Measurements from ENCODE around the gene CAMK1G. TPM values are rescaled to one million over a fixed set of nuclear protein-coding genes. Genes with fewer than 3 reads are reported as not detected.

CAMK1G gene
- total RNA-seq, 1 experiment from 2014 or later, result not detected

DNA sequence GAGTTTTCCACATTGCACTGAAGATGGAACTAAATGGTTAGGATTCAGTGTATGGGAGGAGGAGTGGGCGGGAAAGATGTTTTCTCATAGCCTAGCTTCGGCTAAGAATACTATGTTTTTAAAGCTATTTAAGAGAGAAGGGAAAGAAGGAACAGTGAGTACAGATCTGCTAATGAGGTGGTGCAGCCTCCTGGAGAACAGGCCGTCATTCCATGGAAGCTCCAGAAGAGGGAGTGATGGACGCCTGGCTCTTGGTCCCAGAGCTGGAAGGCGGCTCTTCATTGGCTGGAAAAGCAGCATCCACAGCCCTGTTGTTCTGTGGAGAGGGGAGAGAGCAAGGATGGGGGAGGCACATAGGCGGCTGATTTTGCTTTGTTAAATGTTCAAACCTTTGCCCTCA is 6.9 kb downstream of the CAMK1G start:
- ATAC-seq (peak; percentile 88), DNase-seq (ENCODE audit: low read depth, low spot score) (no peak)
- Histone ChIP-seq H3K4me2 (ENCODE audit: low read length) (no peak overlapping the region), H3K27ac (ENCODE audit: low read depth, low read length) (no peak overlapping the region), H3K4me1 (ENCODE audit: control insufficient read depth in 1 of 2, insufficient read depth in 2 of 2, low read length in 2 of 2) (peaks cover 6 to 9% of the 10 kb centered on the region in 2 experiments; a peak in 3 of 4 replicates), H3K4me3 (replicated peaks in 1 of 2; ENCODE audit: low read depth in 1 of 2, low read length in 2 of 2) (no peak overlapping the region), H3K9me2 (ENCODE audit: insufficient read depth) (no peaks in the 10 kb centered on the region), H3K9ac (ENCODE audit: low read length) (no peak overlapping the region), H2AFZ (ENCODE audit: low read depth, low read length, poor library complexity, severe bottlenecking) (no peak overlapping the region), H3K9me3 (ENCODE audit: control insufficient read depth in 1 of 2, insufficient read depth in 1 of 2, low read depth in 1 of 2, low read length in 2 of 2) (no peaks in the 10 kb centered on the region), H4K20me1 (ENCODE audit: insufficient read depth) (no peaks in the 10 kb centered on the region), H3K79me2 (ENCODE audit: insufficient read depth, low read length) (no peaks in the 10 kb centered on the region), H3K27me3 (ENCODE audit: insufficient read depth, low read length) (no peaks in the 10 kb centered on the region; the same call in 1 of the 2 replicates), H3K36me3 (ENCODE audit: control insufficient read depth in 1 of 2, insufficient read depth in 2 of 2, low read length in 2 of 2) (no peaks in the 10 kb centered on the region)
- CTCF ChIA-PET, result interaction anchor here (1.0 to 1.4 kb wide), 7 partner anchors 12 to 234 kb away, joined by 3 to 7 read pairs (median 3); no protein-coding TSS in a partner anchor
- RAD21 ChIA-PET (ENCODE audit: low non-redundant PET in 1 of 2, low total read pairs in 2 of 2, uncharacterized antibody in 2 of 2, unreplicated experiment in 2 of 2), result no interaction called here
- POLR2A ChIA-PET, result no interaction called here
- TF ChIP-seq, protein P1, sequence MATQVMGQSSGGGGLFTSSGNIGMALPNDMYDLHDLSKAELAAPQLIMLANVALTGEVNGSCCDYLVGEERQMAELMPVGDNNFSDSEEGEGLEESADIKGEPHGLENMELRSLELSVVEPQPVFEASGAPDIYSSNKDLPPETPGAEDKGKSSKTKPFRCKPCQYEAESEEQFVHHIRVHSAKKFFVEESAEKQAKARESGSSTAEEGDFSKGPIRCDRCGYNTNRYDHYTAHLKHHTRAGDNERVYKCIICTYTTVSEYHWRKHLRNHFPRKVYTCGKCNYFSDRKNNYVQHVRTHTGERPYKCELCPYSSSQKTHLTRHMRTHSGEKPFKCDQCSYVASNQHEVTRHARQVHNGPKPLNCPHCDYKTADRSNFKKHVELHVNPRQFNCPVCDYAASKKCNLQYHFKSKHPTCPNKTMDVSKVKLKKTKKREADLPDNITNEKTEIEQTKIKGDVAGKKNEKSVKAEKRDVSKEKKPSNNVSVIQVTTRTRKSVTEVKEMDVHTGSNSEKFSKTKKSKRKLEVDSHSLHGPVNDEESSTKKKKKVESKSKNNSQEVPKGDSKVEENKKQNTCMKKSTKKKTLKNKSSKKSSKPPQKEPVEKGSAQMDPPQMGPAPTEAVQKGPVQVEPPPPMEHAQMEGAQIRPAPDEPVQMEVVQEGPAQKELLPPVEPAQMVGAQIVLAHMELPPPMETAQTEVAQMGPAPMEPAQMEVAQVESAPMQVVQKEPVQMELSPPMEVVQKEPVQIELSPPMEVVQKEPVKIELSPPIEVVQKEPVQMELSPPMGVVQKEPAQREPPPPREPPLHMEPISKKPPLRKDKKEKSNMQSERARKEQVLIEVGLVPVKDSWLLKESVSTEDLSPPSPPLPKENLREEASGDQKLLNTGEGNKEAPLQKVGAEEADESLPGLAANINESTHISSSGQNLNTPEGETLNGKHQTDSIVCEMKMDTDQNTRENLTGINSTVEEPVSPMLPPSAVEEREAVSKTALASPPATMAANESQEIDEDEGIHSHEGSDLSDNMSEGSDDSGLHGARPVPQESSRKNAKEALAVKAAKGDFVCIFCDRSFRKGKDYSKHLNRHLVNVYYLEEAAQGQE (IDR thresholded peaks at IDR 0.05; ENCODE audit: low read depth), result no peak
- TF ChIP-seq POLR2AphosphoS5 (IDR thresholded peaks at IDR 0.05; ENCODE audit: low read depth, low read length), result no peak
- TF ChIP-seq, protein P2, sequence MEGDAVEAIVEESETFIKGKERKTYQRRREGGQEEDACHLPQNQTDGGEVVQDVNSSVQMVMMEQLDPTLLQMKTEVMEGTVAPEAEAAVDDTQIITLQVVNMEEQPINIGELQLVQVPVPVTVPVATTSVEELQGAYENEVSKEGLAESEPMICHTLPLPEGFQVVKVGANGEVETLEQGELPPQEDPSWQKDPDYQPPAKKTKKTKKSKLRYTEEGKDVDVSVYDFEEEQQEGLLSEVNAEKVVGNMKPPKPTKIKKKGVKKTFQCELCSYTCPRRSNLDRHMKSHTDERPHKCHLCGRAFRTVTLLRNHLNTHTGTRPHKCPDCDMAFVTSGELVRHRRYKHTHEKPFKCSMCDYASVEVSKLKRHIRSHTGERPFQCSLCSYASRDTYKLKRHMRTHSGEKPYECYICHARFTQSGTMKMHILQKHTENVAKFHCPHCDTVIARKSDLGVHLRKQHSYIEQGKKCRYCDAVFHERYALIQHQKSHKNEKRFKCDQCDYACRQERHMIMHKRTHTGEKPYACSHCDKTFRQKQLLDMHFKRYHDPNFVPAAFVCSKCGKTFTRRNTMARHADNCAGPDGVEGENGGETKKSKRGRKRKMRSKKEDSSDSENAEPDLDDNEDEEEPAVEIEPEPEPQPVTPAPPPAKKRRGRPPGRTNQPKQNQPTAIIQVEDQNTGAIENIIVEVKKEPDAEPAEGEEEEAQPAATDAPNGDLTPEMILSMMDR (IDR thresholded peaks at IDR 0.05 in 2 of 3, conservative IDR thresholded peaks at IDR 0.05 in 1 of 3; ENCODE audit: borderline replicate concordance in 1 of 3, insufficient read depth in 1 of 3, low read depth in 2 of 3, low read length in 2 of 3), result peak; percentile 14 to 33 (median 28); a peak in 2 of 6 replicates
- TF ChIP-seq, protein P3, sequence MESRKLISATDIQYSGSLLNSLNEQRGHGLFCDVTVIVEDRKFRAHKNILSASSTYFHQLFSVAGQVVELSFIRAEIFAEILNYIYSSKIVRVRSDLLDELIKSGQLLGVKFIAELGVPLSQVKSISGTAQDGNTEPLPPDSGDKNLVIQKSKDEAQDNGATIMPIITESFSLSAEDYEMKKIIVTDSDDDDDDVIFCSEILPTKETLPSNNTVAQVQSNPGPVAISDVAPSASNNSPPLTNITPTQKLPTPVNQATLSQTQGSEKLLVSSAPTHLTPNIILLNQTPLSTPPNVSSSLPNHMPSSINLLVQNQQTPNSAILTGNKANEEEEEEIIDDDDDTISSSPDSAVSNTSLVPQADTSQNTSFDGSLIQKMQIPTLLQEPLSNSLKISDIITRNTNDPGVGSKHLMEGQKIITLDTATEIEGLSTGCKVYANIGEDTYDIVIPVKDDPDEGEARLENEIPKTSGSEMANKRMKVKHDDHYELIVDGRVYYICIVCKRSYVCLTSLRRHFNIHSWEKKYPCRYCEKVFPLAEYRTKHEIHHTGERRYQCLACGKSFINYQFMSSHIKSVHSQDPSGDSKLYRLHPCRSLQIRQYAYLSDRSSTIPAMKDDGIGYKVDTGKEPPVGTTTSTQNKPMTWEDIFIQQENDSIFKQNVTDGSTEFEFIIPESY (IDR thresholded peaks at IDR 0.05; ENCODE audit: extremely low read depth, insufficient replicate concordance, low read length), result no peak
- intact Hi-C loops (cut with micrococcal nuclease), result no loop called here
- no TSS peak for BruUV-seq (replicated peaks)
